DMS53 treated with DMSO at 0.1 percent for 48 hours (cell line): ENCODE results near the gene AVPR1B.
A peak's percentile ranks its signal among the peaks of the same experiment; 100 is the strongest.

Experiments
- DNase-seq: peaks from one replicate; lab custom pipeline; 2025; ENCODE audit not compliant: unreplicated experiment; lab: John Stamatoyannopoulos, UW

AVPR1B gene

DNA sequence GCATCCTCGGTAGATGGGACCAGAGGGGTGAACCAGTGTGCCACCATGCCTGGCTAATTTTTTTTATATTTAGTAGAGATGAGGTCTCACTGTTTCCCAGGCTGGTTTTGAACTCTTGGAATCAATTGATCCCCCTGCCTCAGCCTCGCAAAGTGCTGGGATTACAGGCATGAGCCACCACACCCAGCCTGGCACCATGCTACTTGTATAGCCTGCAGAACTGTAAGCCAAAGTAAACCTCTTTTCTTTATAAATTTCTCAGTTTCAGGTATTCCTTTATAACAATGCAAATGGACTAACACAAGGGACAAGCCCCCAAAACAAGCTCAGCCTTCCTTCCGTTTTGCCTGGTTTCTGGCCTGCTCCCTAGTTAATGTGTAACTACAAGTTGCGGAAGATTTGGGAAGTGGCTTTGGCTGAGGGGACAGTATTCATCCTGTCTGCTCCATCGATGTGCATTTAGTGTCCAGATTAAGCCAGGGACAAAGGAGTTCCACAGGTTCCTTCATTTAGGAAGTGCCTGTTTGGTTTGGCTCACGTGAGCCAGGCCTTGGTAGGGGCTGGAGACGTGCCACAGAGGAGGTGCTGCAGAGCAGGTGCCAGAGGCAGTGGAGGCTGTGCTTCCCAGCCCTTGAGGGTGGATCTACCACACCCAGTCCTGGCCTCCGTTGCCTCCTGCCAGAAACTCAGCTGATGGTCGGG lies 4.4 kb downstream of the AVPR1B start:
- DNase-seq: peak; percentile 74

DNA sequence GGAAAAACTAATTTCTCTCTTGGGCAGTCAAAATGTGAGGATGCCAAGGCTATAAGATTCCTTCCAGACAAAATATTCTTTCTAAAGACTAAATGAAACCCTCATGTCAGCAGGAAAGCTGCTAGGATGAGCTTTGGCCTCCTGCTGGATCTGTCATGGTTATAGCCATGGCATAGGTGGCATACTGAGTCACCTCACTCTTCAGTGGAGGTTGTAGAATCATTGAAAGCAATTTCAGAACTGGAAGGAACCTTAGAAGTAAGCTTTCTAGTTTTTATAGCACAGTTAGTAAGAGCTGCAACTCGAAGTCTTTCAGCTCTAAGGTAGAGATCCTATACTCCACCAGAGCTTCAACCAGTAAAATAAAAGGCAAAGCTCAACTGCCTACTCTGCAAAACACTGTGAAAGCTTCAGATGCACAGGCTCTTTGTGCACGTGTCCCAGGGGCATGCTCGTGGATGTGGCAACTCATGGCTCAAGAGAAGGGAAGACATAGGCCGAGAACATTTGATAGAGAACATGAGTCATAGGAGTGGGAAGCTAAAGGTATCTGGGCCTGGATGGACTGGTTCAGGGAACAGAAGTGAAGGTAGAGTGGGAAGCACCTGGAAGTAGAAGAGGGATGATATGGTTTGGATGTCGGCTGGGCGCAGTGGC lies 5.8 kb downstream of the AVPR1B start:
- DNase-seq: no peak

DNA sequence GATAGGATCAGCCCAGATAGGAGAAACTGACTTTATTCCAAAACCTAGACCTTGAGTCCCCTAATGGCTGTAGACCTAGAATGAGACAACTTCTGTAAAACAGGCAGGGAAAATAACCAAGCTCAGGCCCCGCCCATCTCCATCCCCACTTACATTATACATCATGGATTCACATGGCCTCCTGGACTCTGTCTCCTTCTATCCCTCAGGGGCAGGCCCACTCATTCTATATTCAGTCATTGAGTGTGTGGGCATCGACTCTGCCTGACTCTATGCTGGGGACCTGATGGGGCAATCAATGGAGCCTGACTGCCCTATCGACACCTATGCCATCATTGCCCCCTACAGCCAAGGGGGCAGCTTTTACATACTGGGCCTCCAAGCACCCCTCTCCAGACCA lies 6.4 kb downstream of the AVPR1B start:
- no peak for DNase-seq

DNA sequence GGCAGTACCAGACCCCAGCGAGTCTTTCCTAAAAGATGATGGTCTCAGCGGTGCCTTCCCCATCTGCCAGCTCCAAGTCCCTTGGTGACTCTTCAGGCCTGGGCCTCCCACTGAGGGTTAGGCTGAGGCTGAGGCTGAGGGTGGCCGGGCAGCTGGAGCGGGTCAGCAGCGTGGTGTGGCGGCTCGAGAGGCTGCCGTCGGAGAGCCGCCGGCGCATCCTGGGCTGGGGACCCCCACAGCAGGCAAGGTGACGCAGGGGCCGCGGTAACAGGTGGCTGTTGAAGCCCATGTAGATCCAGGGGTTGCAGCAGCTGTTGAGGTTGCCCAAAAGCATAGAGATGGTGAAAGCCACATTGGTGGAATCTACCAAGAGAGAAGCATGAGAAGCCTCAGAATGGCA lies 7.0 kb downstream of the AVPR1B start:
- no peak for DNase-seq

DNA sequence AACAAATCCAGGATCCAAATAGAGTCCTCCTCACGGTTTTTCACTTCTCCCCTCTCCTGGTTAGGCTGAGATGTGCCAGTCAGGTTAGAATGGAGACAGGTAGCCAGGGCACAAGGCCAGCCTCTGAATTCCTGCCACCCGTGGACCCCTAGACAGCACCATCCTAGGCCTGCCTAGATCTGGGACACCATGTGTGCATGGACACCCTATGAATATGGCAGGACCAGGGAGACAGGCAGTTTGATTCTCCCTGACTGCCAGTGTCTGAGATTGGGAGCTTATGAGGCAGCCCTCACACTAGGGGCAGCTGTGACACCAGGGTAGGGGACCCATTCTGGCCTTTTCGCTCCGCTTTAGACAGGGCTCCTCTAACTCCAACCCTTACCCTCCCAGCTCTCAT lies 7.5 kb downstream of the AVPR1B start:
- DNase-seq: no peak

DNA sequence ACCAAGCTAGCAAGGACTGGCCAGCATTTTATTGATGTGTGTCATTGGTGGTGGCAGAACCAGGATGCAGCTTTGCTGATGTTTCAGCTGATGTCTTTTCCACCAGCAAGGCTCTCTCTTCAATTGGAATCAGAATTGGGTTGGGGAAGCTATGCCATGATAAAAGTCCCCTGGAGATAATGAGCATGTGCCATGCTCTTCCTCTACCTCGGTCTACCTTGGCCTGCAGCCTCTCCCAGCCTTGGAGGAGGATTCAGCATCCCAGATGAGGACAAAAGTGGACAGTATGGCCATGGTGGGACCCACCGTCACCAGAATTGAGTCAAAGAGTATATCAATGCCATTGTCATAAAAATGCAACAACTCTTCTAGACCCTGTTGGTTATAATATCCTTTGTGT lies 8.6 kb downstream of the AVPR1B start:
- no peak for DNase-seq

DNA sequence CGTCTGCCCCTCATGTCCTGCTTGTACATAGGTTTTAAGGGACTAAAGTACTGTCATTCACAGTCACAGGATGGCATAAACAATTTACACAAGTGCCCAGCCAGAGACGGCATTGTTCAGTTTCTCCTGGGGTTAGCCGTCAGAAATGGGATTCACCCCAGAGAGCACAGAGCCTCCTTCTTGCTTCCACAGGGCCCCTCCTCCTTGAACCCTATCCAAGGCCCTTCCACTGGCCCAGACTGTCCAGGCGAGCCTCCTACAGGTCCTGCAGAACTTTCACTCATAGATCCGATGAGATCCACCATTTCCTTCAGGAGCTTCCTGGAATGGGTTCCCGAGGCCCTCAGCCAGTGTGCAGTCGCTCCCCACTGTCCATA lies 10.0 kb downstream of the AVPR1B start:
- DNase-seq: no peak

DNA sequence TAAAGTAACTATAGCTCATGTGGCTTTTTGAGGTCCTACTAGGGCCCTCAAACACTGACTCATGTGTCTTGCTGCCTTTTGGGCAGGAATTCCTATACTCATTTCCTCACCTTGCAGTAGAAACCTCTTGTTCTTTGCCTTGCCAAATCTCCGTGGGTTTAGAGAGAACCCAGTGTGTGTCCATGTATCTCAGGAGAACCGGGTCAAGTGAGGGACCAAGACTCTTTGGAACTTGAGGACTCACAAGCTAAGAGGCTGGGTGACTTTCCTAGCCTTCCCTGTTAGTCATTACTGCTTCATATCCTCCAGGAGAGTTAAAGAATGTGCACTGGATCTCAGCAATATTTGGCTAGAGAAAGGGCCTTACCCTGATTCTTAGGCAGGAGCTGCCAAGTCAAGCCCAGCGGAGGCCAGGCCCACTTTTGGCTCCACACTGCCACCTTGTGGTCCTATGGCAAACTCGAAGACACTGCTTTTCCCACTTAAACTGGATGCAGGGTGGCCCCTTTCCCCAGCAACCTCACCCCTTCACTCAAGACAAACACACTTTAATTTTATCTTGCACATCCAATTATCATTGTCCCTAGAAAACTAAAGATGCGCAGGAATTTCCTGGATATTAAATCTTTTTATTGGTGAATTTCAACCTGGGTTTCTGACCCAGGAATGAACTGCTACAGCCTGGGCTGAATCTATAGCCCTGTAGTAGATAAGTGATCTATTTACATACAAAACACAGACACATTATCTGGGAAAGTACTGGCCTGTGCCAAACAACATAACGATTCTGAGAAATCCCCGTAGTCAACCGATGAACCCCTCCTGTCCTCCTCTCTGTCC lies 10.6 kb downstream of the AVPR1B start:
- DNase-seq: peak; percentile 67

DNA sequence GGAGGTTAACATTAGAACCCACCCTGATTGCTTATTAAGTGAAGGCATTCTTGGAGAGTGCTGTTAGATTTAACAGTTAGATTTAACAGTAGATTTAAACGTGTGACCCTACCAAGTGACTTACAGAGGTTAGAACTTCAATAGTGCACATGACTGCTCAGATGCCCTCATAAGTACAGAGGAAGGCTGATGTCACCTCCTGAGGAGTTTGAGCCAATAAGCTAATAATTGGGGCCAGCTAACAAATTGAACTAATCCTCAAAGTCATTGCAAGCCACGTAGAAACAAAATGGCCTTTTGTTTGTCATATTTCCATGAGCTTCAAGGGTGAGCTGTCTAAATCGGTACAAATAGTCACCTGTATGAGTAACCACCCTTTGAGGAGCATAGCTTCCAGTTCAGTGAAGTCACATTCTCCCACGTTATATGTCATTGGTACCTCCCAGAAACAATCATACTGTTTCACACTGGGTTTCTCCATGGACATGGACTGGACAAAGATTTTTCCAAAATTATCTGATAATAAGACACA lies 11.7 kb downstream of the AVPR1B start:
- DNase-seq: no peak

DNA sequence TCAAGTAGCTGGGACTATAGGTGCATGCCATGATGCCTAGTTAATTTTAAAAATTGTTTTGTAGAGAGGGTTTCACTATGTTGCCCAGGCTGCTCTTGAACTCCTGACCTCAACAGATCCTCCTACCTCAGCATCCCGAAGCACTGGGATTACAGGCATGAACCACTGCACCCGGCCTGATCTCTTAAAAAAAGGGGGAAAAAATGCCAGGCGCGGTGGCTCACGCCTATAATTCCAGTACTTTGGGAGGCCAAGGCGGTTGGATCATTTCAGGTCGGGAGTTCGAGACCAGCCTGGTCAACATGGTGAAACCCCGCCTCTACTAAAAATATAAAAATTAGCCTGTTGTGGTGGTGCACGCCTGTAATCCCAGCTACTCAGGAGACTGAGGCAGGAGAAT lies 13.2 kb downstream of the AVPR1B start:
- DNase-seq: no peak

DNA sequence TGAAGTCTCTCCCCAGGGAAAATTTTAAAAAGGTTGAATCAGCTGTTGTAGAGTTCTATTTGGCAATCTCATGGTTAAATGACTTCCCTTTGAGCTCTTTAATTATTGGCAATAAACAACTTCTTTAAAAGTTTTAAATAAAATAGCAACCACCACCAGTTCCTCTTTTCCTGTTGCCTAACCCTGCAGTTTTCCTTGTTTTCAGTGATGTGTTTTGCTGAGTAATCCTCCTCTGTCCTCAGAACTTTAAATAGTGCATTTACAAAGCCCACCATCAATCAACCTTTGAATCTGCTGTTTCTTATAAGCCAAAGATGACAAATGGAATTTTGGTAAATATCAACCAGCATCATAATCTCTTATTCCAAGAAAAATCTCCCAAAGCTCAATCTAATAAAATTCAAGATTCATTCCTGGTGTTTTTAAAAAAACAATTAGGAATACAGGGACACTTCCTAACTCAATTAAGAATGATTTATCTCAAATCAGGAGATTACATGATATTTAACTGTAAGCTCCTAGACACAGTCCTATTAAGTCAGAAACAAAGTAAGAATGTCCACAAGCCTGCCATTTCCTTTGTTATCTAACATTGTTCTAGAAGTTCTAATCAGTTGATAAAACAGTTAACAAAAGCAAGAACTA lies 14.8 kb downstream of the AVPR1B start:
- no peak for DNase-seq

DNA sequence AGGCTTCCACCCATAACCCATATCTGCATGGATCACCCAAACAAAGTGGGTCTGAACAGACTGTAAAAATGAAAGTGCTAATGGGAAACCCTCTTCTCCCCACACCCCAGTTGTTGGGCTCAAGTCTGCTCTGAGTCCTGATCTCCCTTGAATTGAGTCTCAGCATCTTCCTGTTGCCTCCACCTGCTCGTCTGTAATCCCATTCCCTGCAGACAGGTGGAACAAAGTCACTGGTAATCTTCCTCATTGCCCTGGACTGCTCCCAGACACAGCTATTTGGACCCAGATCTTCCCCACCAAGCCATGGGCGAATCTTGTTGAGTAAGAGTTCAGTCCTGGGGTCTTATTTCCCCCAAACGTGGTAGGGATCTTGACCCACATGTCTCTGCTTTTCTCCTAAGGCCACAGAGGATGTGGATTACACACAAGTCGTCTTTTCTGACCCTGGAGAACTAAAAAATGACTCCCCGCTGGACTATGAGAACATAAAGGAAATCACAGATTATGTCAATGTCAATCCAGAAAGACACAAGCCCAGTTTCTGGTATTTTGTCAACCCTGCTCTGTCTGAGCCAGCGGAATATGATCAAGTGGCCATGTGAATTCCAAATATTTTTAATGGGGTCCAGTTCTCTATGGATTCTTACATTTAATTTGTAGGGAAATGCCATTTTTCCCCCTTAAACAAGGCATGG lies 15.7 kb downstream of the AVPR1B start:
- DNase-seq: no peak

DNA sequence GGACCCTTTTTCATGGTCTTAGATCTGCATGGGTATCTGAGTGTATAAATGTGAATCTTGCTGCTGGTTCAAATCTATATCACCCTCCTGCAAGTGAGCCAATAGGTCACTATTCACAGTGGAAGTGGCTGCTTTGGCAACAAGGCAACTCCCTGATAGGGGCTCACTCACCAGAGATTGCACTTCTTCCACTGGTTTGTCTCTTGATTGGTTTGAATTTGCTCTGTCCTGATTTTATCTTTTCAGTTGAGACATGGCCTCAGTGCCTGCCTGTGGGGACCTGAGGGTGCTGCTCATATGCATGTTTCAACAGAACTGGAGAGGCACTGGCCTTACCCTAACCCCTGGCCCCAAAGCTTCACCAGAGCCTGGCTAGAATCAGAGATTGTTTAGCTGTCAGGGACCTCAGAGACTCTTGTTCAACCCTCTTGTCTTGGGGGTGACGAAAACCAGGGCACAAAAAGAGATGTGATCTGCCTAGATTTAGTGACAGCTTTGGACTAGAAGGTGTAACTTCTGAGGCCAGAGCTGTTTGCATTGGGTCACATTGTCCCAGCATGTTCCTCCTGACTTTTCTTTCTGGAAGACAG lies 16.9 kb downstream of the AVPR1B start:
- no peak for DNase-seq

DNA sequence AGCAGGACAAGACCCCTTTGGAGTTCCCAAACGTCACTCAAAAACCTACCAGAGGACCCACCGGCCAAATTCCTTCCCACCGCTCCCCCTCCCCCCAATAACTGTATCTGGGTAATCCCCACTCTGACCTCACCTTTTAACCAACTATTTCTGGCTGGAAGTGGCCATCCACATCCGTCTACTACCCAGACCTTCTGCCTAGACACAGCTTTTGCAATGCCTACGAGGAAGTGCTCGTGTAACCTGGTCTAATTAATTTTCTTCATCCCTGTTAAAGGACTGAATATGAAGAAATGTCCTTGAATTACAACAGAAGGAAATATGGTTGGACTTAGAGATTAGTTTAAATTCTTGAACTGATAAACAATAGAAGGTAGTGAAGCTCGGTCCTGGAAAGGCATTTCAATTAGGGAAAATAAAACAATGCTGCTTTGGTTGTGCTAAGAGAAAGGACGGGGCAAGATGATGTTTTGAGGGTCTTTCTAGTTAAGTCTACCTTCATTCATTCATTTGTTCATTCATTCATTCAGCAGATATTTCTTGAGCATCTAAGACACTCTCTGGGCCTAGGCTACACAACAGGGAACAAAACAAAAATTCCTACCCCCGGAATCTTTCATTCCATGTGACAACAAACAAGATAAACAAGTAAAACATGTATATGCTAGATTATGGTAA lies 18.8 kb downstream of the AVPR1B start:
- no peak for DNase-seq

DNA sequence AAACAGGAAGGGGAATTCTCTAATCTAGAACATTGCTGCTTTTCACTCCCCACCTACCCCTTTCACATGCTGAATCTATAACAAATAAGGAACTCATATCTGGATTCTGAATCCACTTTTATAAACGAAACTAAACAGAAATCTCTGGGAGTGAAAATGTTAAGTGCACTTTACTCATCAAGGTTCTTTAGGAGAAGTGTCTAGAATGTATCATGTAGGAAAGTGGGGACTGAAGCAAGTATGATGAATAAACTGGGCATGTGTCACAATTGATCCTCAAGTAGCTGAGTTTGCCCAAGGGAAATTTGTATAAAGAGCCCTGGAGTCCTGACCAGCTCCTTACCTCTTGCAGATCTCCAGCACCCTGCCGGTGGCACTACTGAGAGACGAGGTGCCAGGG lies 19.8 kb downstream of the AVPR1B start:
- DNase-seq: no peak

DNA sequence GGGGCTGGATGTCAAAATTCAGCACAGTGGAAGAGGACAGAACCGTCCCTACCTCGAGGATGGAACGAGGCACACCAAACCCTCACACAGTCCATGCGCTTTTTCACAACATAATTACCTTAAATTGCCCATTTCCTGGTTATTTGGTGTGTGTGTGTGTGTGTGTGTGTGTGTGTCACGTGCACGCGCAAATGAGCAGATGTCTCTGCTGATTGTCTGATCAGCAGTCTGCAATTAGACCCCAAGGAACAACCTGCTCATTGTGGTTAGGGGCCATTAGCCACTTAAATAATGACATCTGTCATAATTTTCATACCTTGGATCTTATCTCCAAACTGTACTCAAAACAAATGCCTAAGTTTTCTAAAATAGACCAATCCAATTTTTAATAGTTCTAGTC lies 23.2 kb downstream of the AVPR1B start:
- no peak for DNase-seq

DNA sequence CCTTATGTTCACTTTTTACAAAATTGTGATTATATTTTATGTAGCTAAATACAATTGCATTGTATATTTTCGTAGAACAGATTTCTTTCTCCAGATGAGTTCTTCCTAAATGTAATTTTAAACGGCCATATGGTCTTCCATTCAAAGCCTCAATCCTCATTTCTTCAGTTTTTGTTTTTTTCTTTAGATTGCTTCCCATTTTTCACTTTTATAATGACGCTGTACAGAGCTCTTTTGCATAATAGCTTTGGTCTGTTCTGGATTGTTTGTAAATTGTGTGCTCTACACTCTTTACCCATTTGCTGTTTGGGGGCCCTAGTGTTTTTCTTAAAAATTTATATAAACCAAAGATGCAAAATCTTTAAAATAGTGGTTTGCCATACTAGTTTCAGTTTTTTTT lies 27.8 kb downstream of the AVPR1B start:
- DNase-seq: no peak

DNA sequence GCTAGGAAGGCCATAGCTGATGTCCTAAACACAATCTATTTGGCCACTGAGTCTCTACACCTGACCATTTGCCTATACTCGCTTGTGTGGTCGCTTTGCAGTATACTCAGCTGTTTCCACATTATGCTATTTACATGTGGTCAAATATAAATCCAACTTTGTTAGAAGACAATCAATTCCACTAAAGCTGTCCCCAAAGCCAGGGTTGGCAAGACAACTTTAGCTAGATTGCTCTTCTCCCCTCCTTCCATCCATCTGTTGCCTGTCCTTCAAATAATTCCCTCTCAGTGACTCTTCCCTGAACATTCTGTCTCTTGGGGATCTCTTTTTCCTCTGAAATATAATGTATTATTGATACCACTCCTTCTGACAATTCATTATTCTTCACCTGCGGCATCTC lies 30.1 kb downstream of the AVPR1B start:
- DNase-seq: no peak

DNA sequence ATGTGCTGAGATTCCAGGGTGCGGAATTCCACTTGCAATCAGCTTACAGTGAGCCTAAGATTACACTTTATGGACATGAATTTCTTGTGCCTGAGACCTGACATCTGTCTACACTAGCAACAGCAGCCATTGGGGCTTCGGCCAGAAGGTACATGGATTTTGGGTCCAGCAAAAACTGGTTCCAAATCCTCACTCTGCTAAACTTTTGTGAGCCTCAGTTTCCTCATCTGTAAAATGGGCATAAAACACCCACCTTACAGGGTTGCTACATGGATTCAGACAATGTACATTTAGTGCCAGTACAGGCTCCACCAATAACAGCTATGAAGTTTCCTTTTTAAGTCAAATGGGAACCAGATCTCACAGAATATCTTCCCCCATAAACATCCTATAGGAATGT lies 33.4 kb downstream of the AVPR1B start:
- no peak for DNase-seq
